ENCODE measurements around the gene OGDHL.

Gene OGDHL

GRCh38 chr10:49784681-49785080 is 22.6 kb upstream of the OGDHL start:
- DNase-seq (ENCODE audit: low spot score) = no peak
- Histone ChIP-seq H3K27me3 (ENCODE audit: control insufficient read depth in 3 of 3, insufficient read depth in 3 of 3, low read depth in 1 of 3, low read length in 3 of 3) (no peaks in the 10 kb centered on the region), H2AFZ (ENCODE audit: low read length) (peak overlapping the region; percentile 12), H3K4me3 (ENCODE audit: low read length in 2 of 2) (no peak overlapping the region), H3K36me3 (replicated peaks in 1 of 2; ENCODE audit: control insufficient read depth in 2 of 2, insufficient read depth in 2 of 2, low read length in 2 of 2) (no peaks in the 10 kb centered on the region), H3K23ac (ENCODE audit: low read depth, low read length, poor library complexity) (no peak overlapping the region), H2BK15ac (ENCODE audit: low read length) (no peak overlapping the region), H3K9ac (ENCODE audit: low read depth, low read length, poor library complexity) (no peak overlapping the region), H2BK120ac (ENCODE audit: low read depth, low read length) (no peak overlapping the region), H3K9me3 (replicated peaks in 1 of 2; ENCODE audit: control insufficient read depth in 2 of 2, insufficient read depth in 1 of 2, low read depth in 1 of 2, low read length in 2 of 2) (no peaks in the 10 kb centered on the region), H3K18ac (ENCODE audit: low read length) (no peak overlapping the region), H3K4me2 (ENCODE audit: insufficient read depth, low read length, poor library complexity, severe bottlenecking) (no peak overlapping the region), H4K91ac (ENCODE audit: low read depth, low read length, poor library complexity) (no peak overlapping the region), H3K27ac (replicated peaks; ENCODE audit: low read length) (no peak overlapping the region), H2BK5ac (ENCODE audit: low read length) (no peak overlapping the region), H3K4ac (ENCODE audit: low read length) (no peak overlapping the region), H3K4me1 (ENCODE audit: control insufficient read depth in 2 of 2, insufficient read depth in 1 of 2, low read depth in 1 of 2, low read length in 2 of 2) (peaks cover 6% of the 10 kb centered on the region in 2 donors), H3K14ac (ENCODE audit: low read length) (no peak overlapping the region), H2AK5ac (ENCODE audit: low read depth, low read length) (no peak overlapping the region), H3K79me1 (ENCODE audit: low read depth, low read length) (no peaks in the 10 kb centered on the region), H2BK12ac (ENCODE audit: low read length) (no peak overlapping the region), H4K8ac (ENCODE audit: low read depth, low read length) (no peak overlapping the region)
- no CpG with 5 or more reads among the region's 8 CpGs for WGBS, 2 donors (ENCODE audit: extremely low coverage in 2 of 2, insufficient read length in 2 of 2, insufficient replicate concordance in 1 of 2)

GRCh38 chr10:49783645-49784044 is 21.5 kb upstream of the OGDHL start:
- no peak overlapping the region for H3K23ac ChIP-seq (ENCODE audit: low read depth, low read length, poor library complexity)
- WGBS, 2 donors (ENCODE audit: extremely low coverage in 2 of 2, insufficient read length in 2 of 2, insufficient replicate concordance in 1 of 2) = no CpG with 5 or more reads among the region's 5 CpGs

DNA sequence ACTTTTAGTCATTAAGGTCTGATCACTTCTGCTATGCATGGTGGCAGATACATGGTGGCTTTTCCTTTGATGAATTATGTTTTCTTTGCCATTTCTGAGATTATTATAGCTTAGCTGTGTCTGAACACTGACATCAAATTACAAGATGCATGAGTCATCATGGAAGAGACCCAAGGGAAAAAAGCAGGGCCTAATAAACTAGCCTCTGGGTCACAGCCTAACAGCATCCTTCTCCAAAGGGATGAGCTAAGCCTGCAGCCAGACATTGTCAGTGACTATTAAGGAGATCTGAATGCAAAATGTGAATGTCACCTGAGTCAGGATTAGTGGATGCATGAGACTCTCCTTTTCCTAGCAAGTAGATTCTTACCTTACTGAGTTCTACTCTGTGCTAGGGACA is 19.1 kb upstream of the OGDHL start:
- Histone ChIP-seq H3K27ac (replicated peaks; ENCODE audit: low read length) (no peak overlapping the region), H3K4ac (ENCODE audit: low read length) (no peak overlapping the region), H3K36me3 (replicated peaks in 1 of 2; ENCODE audit: control insufficient read depth in 2 of 2, insufficient read depth in 2 of 2, low read length in 2 of 2) (no peaks in the 10 kb centered on the region), H3K23ac (ENCODE audit: low read depth, low read length, poor library complexity) (no peak overlapping the region), H2AFZ (ENCODE audit: low read length) (no peak overlapping the region), H3K9me3 (replicated peaks in 1 of 2; ENCODE audit: control insufficient read depth in 2 of 2, insufficient read depth in 1 of 2, low read depth in 1 of 2, low read length in 2 of 2) (no peaks in the 10 kb centered on the region), H2BK5ac (ENCODE audit: low read length) (no peak overlapping the region), H3K18ac (ENCODE audit: low read length) (no peak overlapping the region), H3K9ac (ENCODE audit: low read depth, low read length, poor library complexity) (no peak overlapping the region), H3K14ac (ENCODE audit: low read length) (no peak overlapping the region), H2BK120ac (ENCODE audit: low read depth, low read length) (no peak overlapping the region), H3K4me1 (ENCODE audit: control insufficient read depth in 2 of 2, insufficient read depth in 1 of 2, low read depth in 1 of 2, low read length in 2 of 2) (peaks cover 6% of the 10 kb centered on the region in 2 donors), H3K4me3 (ENCODE audit: low read length in 2 of 2) (no peak overlapping the region), H2AK5ac (ENCODE audit: low read depth, low read length) (no peak overlapping the region), H2BK12ac (ENCODE audit: low read length) (no peak overlapping the region), H3K27me3 (ENCODE audit: control insufficient read depth in 3 of 3, insufficient read depth in 3 of 3, low read depth in 1 of 3, low read length in 3 of 3) (no peaks in the 10 kb centered on the region), H4K8ac (ENCODE audit: low read depth, low read length) (no peak overlapping the region), H4K91ac (ENCODE audit: low read depth, low read length, poor library complexity) (no peak overlapping the region), H3K79me1 (ENCODE audit: low read depth, low read length) (no peaks in the 10 kb centered on the region), H2BK15ac (ENCODE audit: low read length) (no peak overlapping the region), H3K4me2 (ENCODE audit: insufficient read depth, low read length, poor library complexity, severe bottlenecking) (no peak overlapping the region)
- DNase-seq (ENCODE audit: low spot score) = no peak

More at GRCh38 chr10:49783645-49784044, 21.5 kb upstream of the OGDHL start:
- no peaks in the 10 kb centered on the region for H3K79me1 ChIP-seq (ENCODE audit: low read depth, low read length)
- no peak overlapping the region for H3K18ac ChIP-seq (ENCODE audit: low read length)
- no peak overlapping the region for H2BK12ac ChIP-seq (ENCODE audit: low read length)
- H3K9ac ChIP-seq (ENCODE audit: low read depth, low read length, poor library complexity) = no peak overlapping the region
- H3K4me3 ChIP-seq (ENCODE audit: low read length in 2 of 2) = no peak overlapping the region
- H3K36me3 ChIP-seq (replicated peaks in 1 of 2; ENCODE audit: control insufficient read depth in 2 of 2, insufficient read depth in 2 of 2, low read length in 2 of 2) = no peaks in the 10 kb centered on the region
- DNase-seq (ENCODE audit: low spot score) = no peak
- H4K8ac ChIP-seq (ENCODE audit: low read depth, low read length) = no peak overlapping the region
- peak overlapping the region; percentile 44 for H2AFZ ChIP-seq (ENCODE audit: low read length)
- no peak overlapping the region for H4K91ac ChIP-seq (ENCODE audit: low read depth, low read length, poor library complexity)
- H3K4me1 ChIP-seq (ENCODE audit: control insufficient read depth in 2 of 2, insufficient read depth in 1 of 2, low read depth in 1 of 2, low read length in 2 of 2) = peaks cover 6% of the 10 kb centered on the region in 2 donors
- H2BK120ac ChIP-seq (ENCODE audit: low read depth, low read length) = no peak overlapping the region
- no peak overlapping the region for H3K27ac ChIP-seq (replicated peaks; ENCODE audit: low read length)
- H3K4ac ChIP-seq (ENCODE audit: low read length) = no peak overlapping the region
- H3K4me2 ChIP-seq (ENCODE audit: insufficient read depth, low read length, poor library complexity, severe bottlenecking) = no peak overlapping the region
- no peak overlapping the region for H2AK5ac ChIP-seq (ENCODE audit: low read depth, low read length)
- no peak overlapping the region for H3K14ac ChIP-seq (ENCODE audit: low read length)
- no peaks in the 10 kb centered on the region for H3K9me3 ChIP-seq (replicated peaks in 1 of 2; ENCODE audit: control insufficient read depth in 2 of 2, insufficient read depth in 1 of 2, low read depth in 1 of 2, low read length in 2 of 2)
- no peak overlapping the region for H2BK15ac ChIP-seq (ENCODE audit: low read length)
- no peak overlapping the region for H2BK5ac ChIP-seq (ENCODE audit: low read length)
- no peaks in the 10 kb centered on the region for H3K27me3 ChIP-seq (ENCODE audit: control insufficient read depth in 3 of 3, insufficient read depth in 3 of 3, low read depth in 1 of 3, low read length in 3 of 3)

- no CpG with 5 or more reads among the region's 3 CpGs for WGBS, 2 donors (ENCODE audit: extremely low coverage in 2 of 2, insufficient read length in 2 of 2, insufficient replicate concordance in 1 of 2)
- Histone ChIP-seq H2BK120ac (ENCODE audit: low read depth, low read length) (no peak overlapping the region), H3K23ac (ENCODE audit: low read depth, low read length, poor library complexity) (no peak overlapping the region)
Observed at GRCh38 chr10:49778197-49778596, 16.1 kb upstream of the OGDHL start.

More at GRCh38 chr10:49778197-49778596, 16.1 kb upstream of the OGDHL start:
- Histone ChIP-seq H3K9me3 (replicated peaks in 1 of 2; ENCODE audit: control insufficient read depth in 2 of 2, insufficient read depth in 1 of 2, low read depth in 1 of 2, low read length in 2 of 2) (no peaks in the 10 kb centered on the region), H3K4ac (ENCODE audit: low read length) (no peak overlapping the region), H2BK15ac (ENCODE audit: low read length) (no peak overlapping the region), H2BK5ac (ENCODE audit: low read length) (no peak overlapping the region), H3K9ac (ENCODE audit: low read depth, low read length, poor library complexity) (no peak overlapping the region), H3K79me1 (ENCODE audit: low read depth, low read length) (no peaks in the 10 kb centered on the region), H3K4me1 (ENCODE audit: control insufficient read depth in 2 of 2, insufficient read depth in 1 of 2, low read depth in 1 of 2, low read length in 2 of 2) (peaks cover 0 to 3% of the 10 kb centered on the region in 2 donors), H3K27me3 (ENCODE audit: control insufficient read depth in 3 of 3, insufficient read depth in 3 of 3, low read depth in 1 of 3, low read length in 3 of 3) (peaks cover 0 to 8% (median 0%) of the 10 kb centered on the region in 3 experiments), H2AK5ac (ENCODE audit: low read depth, low read length) (no peak overlapping the region), H4K8ac (ENCODE audit: low read depth, low read length) (no peak overlapping the region), H3K4me2 (ENCODE audit: insufficient read depth, low read length, poor library complexity, severe bottlenecking) (no peak overlapping the region), H3K4me3 (ENCODE audit: low read length in 2 of 2) (no peak overlapping the region), H2BK12ac (ENCODE audit: low read length) (no peak overlapping the region), H4K91ac (ENCODE audit: low read depth, low read length, poor library complexity) (no peak overlapping the region), H3K27ac (replicated peaks; ENCODE audit: low read length) (no peak overlapping the region), H3K18ac (ENCODE audit: low read length) (no peak overlapping the region), H3K36me3 (replicated peaks in 1 of 2; ENCODE audit: control insufficient read depth in 2 of 2, insufficient read depth in 2 of 2, low read length in 2 of 2) (no peaks in the 10 kb centered on the region), H3K14ac (ENCODE audit: low read length) (no peak overlapping the region), H2AFZ (ENCODE audit: low read length) (no peak overlapping the region)
- no peak for DNase-seq (ENCODE audit: low spot score)
